ENCODE results near the gene CPA5.

- TF ChIP-seq POLR2A (IDR thresholded peaks at IDR 0.05) (no peak), CTCF (IDR thresholded peaks at IDR 0.05) (no peak)
These were observed 37.1 kb downstream of the CPA5 start for GRCh38 chr7:130381468-130382312.

Data from uterus (tissue), 2 donors.